NCI-H510A (cell line): ENCODE data around the gene IL17RE.

Experiments
- DNase-seq: peaks from one replicate; lab custom pipeline; 2025; lab: John Stamatoyannopoulos, UW

IL17RE gene

DNA sequence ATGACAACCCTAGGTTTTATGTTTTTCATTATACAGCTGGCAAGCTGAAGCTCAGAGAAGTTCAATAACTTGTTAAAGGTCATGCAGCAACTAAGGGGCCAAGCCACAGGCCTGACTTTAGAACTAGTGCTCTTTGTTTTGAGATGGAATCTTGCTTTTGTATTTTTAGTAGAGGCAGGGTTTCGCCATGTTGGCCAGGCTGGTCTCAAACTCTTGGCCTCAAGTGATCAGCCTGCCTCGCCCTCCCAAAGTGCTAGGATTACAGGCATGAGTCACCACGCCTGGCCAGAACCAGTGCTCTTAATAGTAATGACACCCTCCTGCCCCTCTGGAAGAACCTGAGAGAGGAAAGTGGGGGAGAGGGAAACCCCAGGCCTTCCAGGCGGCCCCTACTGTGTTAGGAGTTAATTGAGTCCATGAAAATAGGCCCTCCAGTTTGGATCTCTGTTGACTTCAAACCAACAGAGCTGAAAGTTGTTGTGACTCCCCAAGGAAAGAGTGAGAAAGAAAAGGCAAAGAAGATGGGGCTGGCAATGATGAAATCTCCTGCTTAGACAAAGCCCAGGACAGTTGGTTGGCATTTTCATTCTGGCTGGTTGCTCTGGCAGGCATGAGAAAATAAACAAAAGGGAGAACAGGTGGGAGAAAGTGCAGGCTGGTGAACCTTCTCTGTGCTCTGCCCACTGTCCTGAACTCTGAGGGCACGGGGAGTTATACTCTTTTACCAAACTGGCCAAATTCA, 53.1 kb downstream of the IL17RE start:
- no peak for DNase-seq

DNA sequence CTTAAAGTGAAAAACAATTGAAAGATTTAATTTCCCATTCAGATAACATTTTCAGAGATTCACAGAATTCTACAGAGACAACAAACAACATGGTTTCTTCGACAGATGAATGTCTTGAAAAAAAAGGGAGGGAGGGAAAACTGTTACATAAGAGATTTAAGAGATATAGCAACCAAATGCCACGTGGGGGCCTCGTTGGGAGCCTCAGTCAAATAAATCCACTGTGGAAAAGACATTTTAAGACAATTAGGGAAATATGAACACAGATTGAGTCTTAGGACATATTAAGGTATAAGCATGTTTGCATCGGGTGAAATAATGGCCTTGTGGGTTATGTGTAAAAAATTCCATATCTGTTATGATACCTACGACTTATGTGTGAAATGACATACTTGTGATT, 54.6 kb downstream of the IL17RE start:
- DNase-seq: no peak

DNA sequence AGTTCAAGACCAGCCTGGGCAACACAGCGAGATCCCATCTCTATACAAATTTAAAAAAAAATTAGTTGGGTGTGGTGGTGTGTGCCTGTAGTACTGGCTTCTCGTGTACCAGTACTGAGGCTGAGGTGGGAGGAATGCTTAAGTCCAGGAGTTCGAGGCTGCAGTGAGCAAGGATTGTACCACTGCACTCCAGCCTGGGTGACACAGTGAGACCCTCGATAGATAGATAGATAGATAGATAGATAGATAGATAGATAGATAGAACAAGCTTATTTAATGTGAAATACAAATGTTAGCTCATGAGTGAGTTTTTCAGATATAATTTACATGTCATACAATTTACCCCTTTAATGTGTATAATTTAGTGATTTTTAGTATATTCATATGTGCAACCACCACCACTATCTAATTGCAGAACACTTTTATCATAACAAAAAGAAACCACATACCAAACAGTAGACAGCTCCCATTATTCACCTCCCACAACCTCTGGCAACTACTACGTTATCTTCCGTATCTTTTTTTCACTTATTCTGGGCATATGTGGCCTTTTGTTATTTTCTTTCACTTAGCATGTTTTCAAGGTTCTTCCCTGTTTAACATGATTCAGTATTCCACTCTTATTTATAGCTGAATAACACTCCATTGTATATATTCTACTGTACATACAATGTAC, 62.7 kb downstream of the IL17RE start:
- DNase-seq: no peak
